ENCODE data around the gene PTPRN2. TPM values are rescaled to one million over a fixed set of nuclear protein-coding genes. Genes with fewer than 3 reads are reported as not detected.

PTPRN2 gene
- total and polyA plus RNA-seq, 9 of the 15 experiments (the other 6 are each of a cell fraction or from before 2014, with no cell fraction given): not detected

DNA sequence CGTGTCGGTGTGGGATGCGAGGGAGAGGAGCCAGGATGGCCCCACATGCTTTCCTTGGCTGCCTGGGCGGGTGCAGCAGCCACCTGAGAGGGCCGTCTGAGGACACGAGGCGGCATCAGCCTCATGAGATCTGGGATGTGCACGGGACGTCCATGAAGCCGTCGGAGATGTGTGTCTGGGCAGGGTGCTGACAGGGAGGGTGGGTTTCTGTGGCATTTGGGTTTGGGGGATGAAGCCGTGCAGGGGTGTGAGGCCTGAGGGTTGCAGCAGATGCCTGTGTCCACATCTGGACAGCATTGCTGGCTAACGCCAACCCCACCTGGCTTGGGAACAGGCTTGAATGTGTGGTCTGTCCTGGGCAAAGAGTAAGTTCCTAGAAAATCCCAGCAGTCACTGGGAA is 1071.3 kb downstream of the PTPRN2 start:
- Histone ChIP-seq H3K9me1 (ENCODE audit: control insufficient read depth, insufficient read depth, low read length) (no peaks in the 10 kb centered on the region), H3K27ac (ENCODE audit: extremely low read depth, low read depth, low read length) (no peak overlapping the region), H3K27me3 (ENCODE audit: control insufficient read depth in 2 of 2, insufficient read depth in 2 of 2, low read length in 2 of 2) (peaks cover 55 to 81% of the 10 kb centered on the region in 2 experiments; a peak in 4 of 5 replicates), H3K79me2 (ENCODE audit: control insufficient read depth, insufficient read depth, low read length) (no peaks in the 10 kb centered on the region), H2AFZ (ENCODE audit: low read depth, low read length) (no peak overlapping the region), H3K4me1 (replicated peaks in 1 of 2; ENCODE audit: control insufficient read depth in 2 of 2, insufficient read depth in 2 of 2, low read length in 2 of 2) (peaks cover 5 to 29% of the 10 kb centered on the region in 2 experiments; a peak in 4 of 5 replicates), H3K9me3 (replicated peaks; ENCODE audit: control insufficient read depth, insufficient read depth, low read depth, low read length) (no peaks in the 10 kb centered on the region), H4K20me1 (replicated peaks; ENCODE audit: control insufficient read depth, insufficient read depth, low read length) (peaks cover 10% of the 10 kb centered on the region), H3K9ac (ENCODE audit: insufficient read depth in 1 of 2, low read depth in 2 of 2, low read length in 2 of 2) (no peak overlapping the region), H3K4me2 (ENCODE audit: insufficient read depth, low read length) (no peak overlapping the region), H3K36me3 (ENCODE audit: control insufficient read depth, insufficient read depth, low read length) (no peaks in the 10 kb centered on the region), H3K4me3 (no peak overlapping the region)
- ATAC-seq (no peak), DNase-seq (ENCODE audit: extremely low read depth in 1 of 4, low spot score in 3 of 4) (no peak), FAIRE-seq (no peak)
- POLR2A ChIA-PET: interaction anchor here (0.5 to 0.7 kb wide), 2 partner anchors 15 to 21 kb away, joined by 3 read pairs; no protein-coding TSS in a partner anchor
- in situ Hi-C loops (cut with MboI) (no loop called here), intact Hi-C loops (cut with micrococcal nuclease) (no loop called here)
- no TSS peak for BruUV-seq (replicated peaks)
- TF ChIP-seq ZNF639 (CRISPR knock-in tag; conservative IDR thresholded peaks at IDR 0.05 in 1 of 2, IDR thresholded peaks at IDR 0.05 in 1 of 2) (0 out of 4 replicates have a peak, but pooled peaks of 1 of the 2 experiments have one; percentile 9), ZKSCAN8 (CRISPR knock-in tag; IDR thresholded peaks at IDR 0.05) (no peak), TCF7 (IDR thresholded peaks at IDR 0.05; ENCODE audit: borderline replicate concordance) (no peak), YY1 (IDR thresholded peaks at IDR 0.05; ENCODE audit: borderline replicate concordance in 1 of 3, control insufficient read depth in 1 of 3, extremely low read depth in 1 of 3, insufficient read depth in 3 of 3, insufficient read length in 1 of 3, insufficient replicate concordance in 2 of 3, low read depth in 1 of 3, low read length in 2 of 3) (no peak)
- WGBS (ENCODE audit: insufficient coverage, low coverage, missing lambda C conversion rate): under 1% methylated on average over 13 of the region's 13 CpGs
- CTCF ChIA-PET (ENCODE audit: low intra/inter-chr PET ratio): no interaction called here
